ENCODE data around the gene ITGA2B. TPM values are rescaled to one million over a fixed set of nuclear protein-coding genes. Genes with fewer than 3 reads are reported as not detected.

The ITGA2B gene
- total RNA-seq (2014; rRNA removed; shearing (Covaris generic)): 7.6 and 10.2 TPM in 2 replicates
- 5.4 and 6.7 TPM in 2 replicates for polyA plus RNA-seq (2014; cell fraction: nucleus; rRNA removed)

GRCh38 chr17:44389281-44389680, at the start of gene ITGA2B:
Gene ITGA2B (minus strand): TSS chr17:44389649. CDS start chr17:44389473, 176 bp downstream.
- DNase-seq (ENCODE audit: extremely low read depth, low read depth): no peak

DNA sequence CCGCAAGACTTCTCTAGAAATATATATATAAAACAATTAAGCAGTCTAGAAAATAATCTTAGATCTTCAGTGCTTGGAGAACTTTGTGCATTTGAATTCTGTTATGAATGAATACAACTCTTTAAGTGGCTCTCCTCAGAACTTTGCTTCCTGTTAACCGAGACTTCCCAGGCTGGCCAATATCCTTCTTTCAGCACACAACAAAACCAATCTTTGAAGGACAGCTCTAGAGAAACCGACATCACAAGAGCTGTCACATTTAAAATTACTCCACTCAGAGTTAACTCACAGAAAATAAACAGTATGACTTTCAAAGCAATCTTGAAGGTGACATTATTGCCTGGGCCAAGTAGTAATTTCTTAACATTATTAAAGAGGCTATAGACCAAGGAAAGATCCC, 49.7 kb upstream of the ITGA2B start:
- no peak for DNase-seq (ENCODE audit: extremely low read depth, low read depth)

GRCh38 chr17:44438636-44439035, 49.2 kb upstream of the ITGA2B start:
- DNase-seq (ENCODE audit: extremely low read depth, low read depth): no peak

- no peak for DNase-seq (ENCODE audit: extremely low read depth, low read depth)
Observed at GRCh38 chr17:44436336-44436735, 46.9 kb upstream of the ITGA2B start.

DNA sequence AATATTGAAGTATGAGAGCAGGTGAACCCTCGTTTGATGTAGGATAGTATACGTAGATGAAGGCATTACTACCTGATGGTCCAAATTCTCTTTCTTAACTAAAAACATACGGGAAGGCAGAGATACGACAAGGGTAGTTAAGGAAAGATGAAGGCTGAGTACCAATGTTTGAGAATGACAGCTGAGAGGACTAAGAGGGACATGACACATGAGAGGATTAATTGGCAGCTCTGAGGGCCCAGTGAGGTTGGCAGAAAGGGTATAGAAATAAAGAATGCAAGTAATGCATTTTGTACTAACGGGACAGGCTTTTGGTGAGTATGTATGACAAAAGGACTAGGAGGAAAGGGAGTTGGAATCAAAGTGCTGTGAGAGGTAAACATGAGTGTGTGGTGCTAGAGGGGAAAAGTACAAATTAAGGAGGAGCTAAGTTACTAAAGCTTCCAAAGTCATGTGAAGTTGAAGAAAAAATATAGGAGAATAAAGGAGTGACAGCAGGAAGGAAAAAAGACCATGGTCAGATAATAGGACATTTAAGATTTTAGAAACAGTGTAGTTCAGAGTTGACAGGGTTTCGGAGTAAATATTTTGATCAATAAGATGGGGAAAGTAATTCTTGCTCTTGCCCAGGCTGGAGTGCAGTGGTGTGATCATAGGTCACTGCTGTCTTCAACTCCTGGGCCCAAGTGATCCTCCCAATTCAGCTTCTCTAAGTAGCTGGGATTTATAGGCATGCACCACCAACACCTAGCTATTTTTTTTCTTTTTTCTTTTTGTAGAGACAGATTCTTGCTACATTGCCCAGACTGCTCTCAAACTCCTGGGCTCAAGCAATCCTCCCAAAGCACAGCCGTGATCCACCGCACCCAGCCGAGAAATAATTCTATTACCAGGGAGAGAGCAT, 43.1 kb upstream of the ITGA2B start:
- DNase-seq (ENCODE audit: extremely low read depth, low read depth): no peak

- no peak for DNase-seq (ENCODE audit: extremely low read depth, low read depth)
Observed at GRCh38 chr17:44424828-44425461, 35.5 kb upstream of the ITGA2B start.

DNA sequence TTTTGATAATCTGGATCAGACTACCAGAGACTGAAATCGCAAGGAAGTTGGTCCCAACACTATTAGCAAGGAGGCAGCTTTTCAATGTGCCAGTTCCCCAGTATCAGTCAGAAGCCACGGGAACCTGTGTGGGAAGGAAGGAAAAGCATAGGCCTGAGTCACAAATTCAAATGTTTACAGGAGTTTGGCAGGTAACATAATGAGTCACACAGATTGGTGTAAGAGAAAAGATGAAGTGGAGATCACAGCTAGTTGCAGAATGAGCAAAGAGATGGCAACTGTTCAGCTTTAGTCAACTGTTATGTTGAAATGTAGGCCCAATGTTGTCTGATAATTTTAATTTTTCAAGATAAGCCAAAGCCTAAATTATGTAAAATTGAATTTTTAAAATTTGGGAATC, 28.1 kb upstream of the ITGA2B start:
- DNase-seq (ENCODE audit: extremely low read depth, low read depth): no peak

DNA sequence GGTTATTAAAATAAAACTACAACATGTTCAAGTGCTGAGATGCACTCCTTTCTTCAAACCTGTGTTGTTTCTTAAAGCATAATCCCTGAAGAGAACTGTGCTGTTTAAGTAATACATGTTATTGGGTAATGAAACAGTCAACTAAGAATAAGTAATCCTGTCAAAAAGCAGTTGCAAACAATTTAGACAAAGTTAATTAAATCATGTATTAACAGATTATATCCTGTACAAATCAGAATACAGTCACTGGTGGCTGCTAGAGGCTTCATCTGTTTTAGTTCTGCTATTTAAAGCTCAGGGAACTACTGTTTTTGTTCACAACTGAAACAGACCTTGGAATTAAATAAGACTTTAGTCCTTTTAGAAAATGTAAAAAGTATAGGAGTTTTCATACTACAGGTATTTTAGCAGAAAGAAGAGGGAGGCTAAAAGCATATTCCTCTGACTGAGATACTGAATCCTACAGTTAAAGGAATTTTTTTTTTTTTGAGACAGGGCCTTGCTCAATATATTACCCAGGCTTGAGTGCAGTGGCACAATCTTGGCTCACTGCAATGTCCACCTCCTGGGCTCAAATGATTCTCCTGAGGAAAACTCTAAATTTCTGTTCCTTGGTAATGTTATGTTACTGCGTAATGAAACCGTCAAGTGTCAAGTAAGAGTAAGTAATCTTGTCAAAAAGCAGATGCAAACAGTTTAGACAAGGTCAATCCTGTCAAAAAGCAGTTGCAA, 27.3 kb upstream of the ITGA2B start:
- no peak for DNase-seq (ENCODE audit: extremely low read depth, low read depth)

GRCh38 chr17:44414394-44415155, 25.1 kb upstream of the ITGA2B start:
- DNase-seq (ENCODE audit: extremely low read depth, low read depth): no peak

GRCh38 chr17:44409309-44410028, 20.0 kb upstream of the ITGA2B start:
- no peak for DNase-seq (ENCODE audit: extremely low read depth, low read depth)

DNA sequence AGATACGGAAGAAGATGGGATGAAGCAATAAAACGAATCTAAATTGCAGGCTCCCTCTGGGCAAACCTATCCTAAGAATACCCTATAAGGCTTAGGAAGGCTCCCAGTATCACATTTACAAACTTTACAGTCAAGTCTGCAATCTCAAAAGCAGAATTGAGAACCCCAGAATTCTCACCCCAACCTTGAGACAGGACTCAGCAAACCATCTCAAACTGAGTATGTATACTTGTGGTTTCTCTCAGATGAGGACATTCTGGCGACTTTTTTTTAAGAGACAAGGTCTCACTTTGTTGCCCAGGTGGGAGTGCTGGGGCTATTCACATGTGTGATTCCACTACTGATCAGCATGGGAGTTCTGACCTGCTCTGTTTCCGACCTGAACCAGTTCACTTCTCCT, 19.3 kb upstream of the ITGA2B start:
- no peak for DNase-seq (ENCODE audit: extremely low read depth, low read depth)

- no peak for DNase-seq (ENCODE audit: extremely low read depth, low read depth)
Observed at GRCh38 chr17:44402564-44403172, 13.2 kb upstream of the ITGA2B start.

DNA sequence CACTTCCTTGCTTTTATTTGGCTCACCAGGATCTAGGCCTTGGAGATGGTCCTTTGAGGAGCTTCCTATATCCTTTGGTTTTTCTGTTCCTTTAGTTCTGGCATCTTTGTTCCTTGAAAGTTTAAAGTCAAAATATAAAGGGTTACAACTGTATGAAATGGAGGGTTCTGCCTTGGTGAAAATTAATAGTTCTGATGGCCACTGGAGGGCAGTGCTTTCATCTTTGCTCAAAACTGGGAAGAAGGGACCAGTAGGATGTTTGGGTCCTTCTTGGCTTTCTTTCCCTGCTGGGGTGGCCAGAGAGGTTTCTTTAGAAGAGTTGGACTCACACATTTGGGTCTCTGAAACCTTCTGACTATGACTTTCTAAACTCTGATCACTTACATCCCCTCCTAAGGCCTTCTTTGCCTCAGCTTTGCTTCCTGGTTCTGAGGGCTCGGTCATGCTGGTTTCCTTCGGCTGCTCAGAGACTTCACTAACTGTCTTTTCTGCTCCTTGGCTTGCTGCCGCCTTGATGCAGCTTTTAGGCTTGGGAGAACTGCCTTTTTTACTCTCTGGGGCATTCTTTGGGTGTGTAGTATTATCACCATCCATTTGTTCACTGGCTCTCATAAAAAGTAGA, 10.9 kb upstream of the ITGA2B start:
- peak; percentile 19 for DNase-seq (ENCODE audit: extremely low read depth, low read depth)

- no peak for DNase-seq (ENCODE audit: extremely low read depth, low read depth)
Observed at GRCh38 chr17:44398692-44399691, 9.5 kb upstream of the ITGA2B start.

DNA sequence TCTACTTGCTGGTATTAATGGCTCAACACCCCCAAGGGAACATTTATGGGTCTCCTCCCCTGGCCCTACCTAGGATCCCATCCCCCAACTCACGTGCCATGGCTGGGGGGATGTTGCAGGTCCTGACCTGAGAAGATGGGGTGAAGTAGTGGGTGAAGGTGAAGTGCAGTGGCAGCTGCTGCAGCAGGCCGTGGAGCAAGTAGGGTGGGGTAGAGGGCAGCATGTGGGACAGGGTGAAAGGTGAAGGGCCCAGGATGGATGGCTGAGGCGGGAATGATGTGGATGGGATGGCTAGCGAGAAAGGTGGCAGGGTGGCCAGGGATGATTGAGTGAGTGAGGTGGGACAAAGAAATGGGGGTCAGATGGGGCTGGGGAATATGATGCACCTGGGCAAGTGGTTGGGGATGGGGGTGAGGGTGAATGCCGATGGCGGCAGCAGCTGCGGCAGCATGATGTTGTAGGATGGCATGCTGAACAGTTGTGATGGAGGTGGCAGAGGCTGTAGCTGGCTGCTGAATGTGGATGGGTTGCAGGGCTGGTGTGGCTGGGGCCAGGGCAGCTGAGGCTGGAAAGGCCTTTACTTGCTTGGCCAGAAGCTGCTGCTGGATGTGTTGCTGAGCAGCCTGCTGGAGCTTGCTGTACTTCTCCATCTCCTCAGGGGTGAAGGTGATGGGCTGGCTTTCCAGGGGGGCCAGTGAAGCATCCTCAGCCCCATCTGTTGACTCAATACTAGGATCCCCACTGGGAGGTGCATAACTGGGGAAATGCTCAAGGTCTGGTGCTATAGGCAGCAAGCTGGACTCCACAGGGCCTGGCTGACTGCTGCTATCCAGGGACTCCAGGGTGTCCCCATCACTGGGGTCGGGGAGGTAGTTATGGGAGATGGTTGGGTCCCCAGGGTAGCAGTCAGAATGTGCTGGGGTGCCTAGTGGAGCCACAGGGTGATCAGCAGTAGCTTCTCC, 8.3 kb upstream of the ITGA2B start:
- DNase-seq (ENCODE audit: extremely low read depth, low read depth): no peak

GRCh38 chr17:44396946-44397345, 7.5 kb upstream of the ITGA2B start:
- DNase-seq (ENCODE audit: extremely low read depth, low read depth): no peak

DNA sequence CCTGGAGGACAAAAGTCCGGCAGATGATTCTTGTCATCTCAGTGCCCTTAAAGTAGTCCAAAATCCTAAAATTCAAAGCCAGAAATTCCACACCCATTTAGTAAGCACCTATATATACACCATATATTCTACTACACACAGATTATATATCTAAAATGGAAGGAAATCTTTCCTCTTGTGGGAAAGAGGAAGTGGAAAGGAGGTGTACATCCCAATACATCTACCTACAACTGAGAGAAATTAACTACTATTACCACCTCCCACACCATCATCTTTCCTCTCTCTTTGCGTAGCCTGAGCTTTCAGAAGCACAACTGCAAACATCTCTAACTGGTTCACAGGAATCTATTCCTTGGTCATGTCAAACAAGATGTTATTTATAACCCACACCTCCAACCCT, 5.4 kb upstream of the ITGA2B start:
- no peak for DNase-seq (ENCODE audit: extremely low read depth, low read depth)
